ENCODE results near the gene C1QTNF4. TPM values are rescaled to one million over a fixed set of nuclear protein-coding genes. Genes with fewer than 3 reads are reported as not detected.
A peak's percentile ranks its signal among the peaks of the same experiment; 100 is the strongest.

The C1QTNF4 gene
- total and polyA plus RNA-seq, 10 of the 15 experiments (the other 5 are each of a cell fraction or from before 2014, with no cell fraction given) = 0.06 TPM; not detected in 9

DNA sequence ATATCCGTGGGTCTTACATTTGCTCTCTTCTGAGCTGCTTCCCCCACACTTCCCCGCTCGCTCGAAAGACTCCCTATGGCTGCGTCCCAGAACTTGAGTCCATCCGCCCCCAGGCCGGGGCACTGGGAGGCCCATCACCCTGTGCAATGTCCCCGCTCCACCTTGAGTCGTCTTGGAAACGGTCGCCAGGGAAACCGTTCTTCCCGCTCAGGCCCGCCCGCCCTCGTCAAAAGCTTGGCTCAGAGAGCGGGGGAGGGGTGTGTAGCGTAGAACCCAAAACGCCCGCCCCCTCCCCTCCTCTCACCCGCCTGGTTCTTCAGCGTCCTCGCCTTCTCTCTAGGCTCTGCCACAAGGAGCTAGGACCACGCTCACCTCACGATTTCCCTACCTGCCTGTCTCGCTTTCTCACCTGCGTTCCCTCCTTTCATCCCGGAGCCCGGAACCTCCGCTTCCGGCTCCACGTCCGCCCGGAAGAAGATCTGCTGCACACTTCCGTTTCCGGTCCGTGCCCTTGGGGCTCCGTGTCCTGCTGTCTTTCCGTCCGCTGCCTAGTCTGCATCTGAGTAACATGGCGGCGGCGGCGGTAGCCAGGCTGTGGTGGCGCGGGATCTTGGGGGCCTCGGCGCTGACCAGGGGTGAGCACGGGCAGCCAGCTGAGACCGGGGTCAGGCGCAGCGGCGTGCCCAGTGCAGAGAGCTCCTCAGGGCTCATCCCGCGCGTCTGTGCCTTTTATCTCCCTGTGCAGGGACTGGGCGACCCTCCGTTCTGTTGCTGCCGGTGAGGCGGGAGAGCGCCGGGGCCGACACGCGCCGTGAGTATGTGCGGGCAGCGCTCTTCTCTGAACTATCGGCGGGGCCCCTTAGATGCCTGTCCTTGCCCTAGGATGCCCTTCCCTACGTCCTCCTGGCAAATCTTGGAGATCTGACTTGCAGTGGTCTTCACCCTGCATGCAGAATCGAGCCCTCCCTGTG, 15.4 kb downstream of the C1QTNF4 start, which contains the start of the genes KBTBD4 and NDUFS3 (continued):
- TF ChIP-seq, protein P1, sequence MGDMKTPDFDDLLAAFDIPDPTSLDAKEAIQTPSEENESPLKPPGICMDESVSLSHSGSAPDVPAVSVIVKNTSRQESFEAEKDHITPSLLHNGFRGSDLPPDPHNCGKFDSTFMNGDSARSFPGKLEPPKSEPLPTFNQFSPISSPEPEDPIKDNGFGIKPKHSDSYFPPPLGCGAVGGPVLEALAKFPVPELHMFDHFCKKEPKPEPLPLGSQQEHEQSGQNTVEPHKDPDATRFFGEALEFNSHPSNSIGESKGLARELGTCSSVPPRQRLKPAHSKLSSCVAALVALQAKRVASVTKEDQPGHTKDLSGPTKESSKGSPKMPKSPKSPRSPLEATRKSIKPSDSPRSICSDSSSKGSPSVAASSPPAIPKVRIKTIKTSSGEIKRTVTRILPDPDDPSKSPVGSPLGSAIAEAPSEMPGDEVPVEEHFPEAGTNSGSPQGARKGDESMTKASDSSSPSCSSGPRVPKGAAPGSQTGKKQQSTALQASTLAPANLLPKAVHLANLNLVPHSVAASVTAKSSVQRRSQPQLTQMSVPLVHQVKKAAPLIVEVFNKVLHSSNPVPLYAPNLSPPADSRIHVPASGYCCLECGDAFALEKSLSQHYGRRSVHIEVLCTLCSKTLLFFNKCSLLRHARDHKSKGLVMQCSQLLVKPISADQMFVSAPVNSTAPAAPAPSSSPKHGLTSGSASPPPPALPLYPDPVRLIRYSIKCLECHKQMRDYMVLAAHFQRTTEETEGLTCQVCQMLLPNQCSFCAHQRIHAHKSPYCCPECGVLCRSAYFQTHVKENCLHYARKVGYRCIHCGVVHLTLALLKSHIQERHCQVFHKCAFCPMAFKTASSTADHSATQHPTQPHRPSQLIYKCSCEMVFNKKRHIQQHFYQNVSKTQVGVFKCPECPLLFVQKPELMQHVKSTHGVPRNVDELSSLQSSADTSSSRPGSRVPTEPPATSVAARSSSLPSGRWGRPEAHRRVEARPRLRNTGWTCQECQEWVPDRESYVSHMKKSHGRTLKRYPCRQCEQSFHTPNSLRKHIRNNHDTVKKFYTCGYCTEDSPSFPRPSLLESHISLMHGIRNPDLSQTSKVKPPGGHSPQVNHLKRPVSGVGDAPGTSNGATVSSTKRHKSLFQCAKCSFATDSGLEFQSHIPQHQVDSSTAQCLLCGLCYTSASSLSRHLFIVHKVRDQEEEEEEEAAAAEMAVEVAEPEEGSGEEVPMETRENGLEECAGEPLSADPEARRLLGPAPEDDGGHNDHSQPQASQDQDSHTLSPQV (IDR thresholded peaks at IDR 0.05) = no peak
- TF ChIP-seq KLF5 (IDR thresholded peaks at IDR 0.05; ENCODE audit: partially characterized antibody) = peak; percentile 88
- no peak for TF ChIP-seq JUND (IDR thresholded peaks at IDR 0.05; ENCODE audit: low read depth, low read length)
- TF ChIP-seq BACH1 (IDR thresholded peaks at IDR 0.05; ENCODE audit: borderline replicate concordance) = peak; percentile 57; the same call in 1 of the 2 replicates
- TF ChIP-seq HDGF (IDR thresholded peaks at IDR 0.05) = 0 out of 2 replicates have a peak, but pooled peaks have one; percentile 66
- TF ChIP-seq POLR2A (IDR thresholded peaks at IDR 0.05; ENCODE audit: low read depth, low read length) = peak; percentile 98
- TF ChIP-seq HCFC1 (IDR thresholded peaks at IDR 0.05; ENCODE audit: low read length) = peak; percentile 97
- TF ChIP-seq ATF7 (IDR thresholded peaks at IDR 0.05; ENCODE audit: low read depth) = peak; percentile 76
- TF ChIP-seq ZNF207 (IDR thresholded peaks at IDR 0.05; ENCODE audit: borderline replicate concordance) = peak; percentile 98
- peak; percentile 47; the same call in 1 of the 2 replicates for TF ChIP-seq ZNF687 (IDR thresholded peaks at IDR 0.05)
- no peak; the same call in 1 of the 2 replicates for TF ChIP-seq ATF2 (IDR thresholded peaks at IDR 0.05; ENCODE audit: low read length)
- TF ChIP-seq NKRF (conservative IDR thresholded peaks at IDR 0.05) = peak; percentile 65; the same call in 1 of the 2 replicates
- TF ChIP-seq, protein P2, sequence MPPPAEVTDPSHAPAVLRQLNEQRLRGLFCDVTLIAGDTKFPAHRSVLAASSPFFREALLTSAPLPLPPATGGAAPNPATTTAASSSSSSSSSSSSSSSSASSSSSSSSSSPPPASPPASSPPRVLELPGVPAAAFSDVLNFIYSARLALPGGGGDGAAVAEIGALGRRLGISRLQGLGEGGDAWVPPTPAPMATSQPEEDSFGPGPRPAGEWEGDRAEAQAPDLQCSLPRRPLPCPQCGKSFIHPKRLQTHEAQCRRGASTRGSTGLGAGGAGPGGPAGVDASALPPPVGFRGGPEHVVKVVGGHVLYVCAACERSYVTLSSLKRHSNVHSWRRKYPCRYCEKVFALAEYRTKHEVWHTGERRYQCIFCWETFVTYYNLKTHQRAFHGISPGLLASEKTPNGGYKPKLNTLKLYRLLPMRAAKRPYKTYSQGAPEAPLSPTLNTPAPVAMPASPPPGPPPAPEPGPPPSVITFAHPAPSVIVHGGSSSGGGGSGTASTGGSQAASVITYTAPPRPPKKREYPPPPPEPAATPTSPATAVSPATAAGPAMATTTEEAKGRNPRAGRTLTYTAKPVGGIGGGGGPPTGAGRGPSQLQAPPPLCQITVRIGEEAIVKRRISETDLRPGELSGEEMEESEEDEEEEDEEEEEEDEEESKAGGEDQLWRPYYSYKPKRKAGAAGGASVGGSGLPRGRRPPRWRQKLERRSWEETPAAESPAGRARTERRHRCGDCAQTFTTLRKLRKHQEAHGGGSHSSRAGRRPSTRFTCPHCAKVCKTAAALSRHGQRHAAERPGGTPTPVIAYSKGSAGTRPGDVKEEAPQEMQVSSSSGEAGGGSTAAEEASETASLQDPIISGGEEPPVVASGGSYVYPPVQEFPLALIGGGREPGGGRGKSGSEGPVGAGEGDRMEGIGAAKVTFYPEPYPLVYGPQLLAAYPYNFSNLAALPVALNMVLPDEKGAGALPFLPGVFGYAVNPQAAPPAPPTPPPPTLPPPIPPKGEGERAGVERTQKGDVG (CRISPR knock-in tag; IDR thresholded peaks at IDR 0.05) = no peak
